ENCODE measurements around the gene TRERF1.

Gene TRERF1

GRCh38 chr6:42293386-42293977, 158.2 kb downstream of the TRERF1 start:
- TF ChIP-seq EZH2phosphoT487 (IDR thresholded peaks at IDR 0.05; ENCODE audit: low read length): no peak
- no peak for TF ChIP-seq EZH2 (optimal IDR thresholded peaks at IDR 0.05; ENCODE audit: low read depth, low read length)
- no peak for TF ChIP-seq CTCF (IDR thresholded peaks at IDR 0.05; ENCODE audit: low read length)

GRCh38 chr6:42292004-42292740, 159.6 kb downstream of the TRERF1 start:
- H3K79me2 ChIP-seq (ENCODE audit: low read length): no peaks in the 10 kb centered on the region
- no peak overlapping the region for H3K4me2 ChIP-seq (ENCODE audit: low read depth, low read length)
- no peaks in the 10 kb centered on the region for H3K27me3 ChIP-seq (replicated peaks; ENCODE audit: insufficient read depth, low read length)
- no peaks in the 10 kb centered on the region for H4K20me1 ChIP-seq (ENCODE audit: insufficient read depth, low read length)
- H3K9ac ChIP-seq (ENCODE audit: low read length): no peak overlapping the region
- H3K9me2 ChIP-seq (replicated peaks; ENCODE audit: insufficient read depth, low read length): no peaks in the 10 kb centered on the region
- TF ChIP-seq EZH2 (optimal IDR thresholded peaks at IDR 0.05; ENCODE audit: low read depth, low read length) (no peak), EZH2phosphoT487 (IDR thresholded peaks at IDR 0.05; ENCODE audit: low read length) (no peak), CTCF (IDR thresholded peaks at IDR 0.05; ENCODE audit: low read length) (no peak)
- no peak overlapping the region for H3K27ac ChIP-seq (ENCODE audit: low read length)
- no peaks in the 10 kb centered on the region for H3K4me1 ChIP-seq (ENCODE audit: low read length)
- no peaks in the 10 kb centered on the region for H3F3A ChIP-seq (ENCODE audit: insufficient read depth, low read length)
- H3K36me3 ChIP-seq (replicated peaks; ENCODE audit: insufficient read depth, low read length): no peaks in the 10 kb centered on the region
- no peaks in the 10 kb centered on the region for H3K9me3 ChIP-seq (replicated peaks; ENCODE audit: insufficient read depth, low read length)
- no peak overlapping the region for H2AFZ ChIP-seq (ENCODE audit: low read length)
- no peak for DNase-seq
- H3K4me3 ChIP-seq (ENCODE audit: low read length): no peak overlapping the region

More at GRCh38 chr6:42293386-42293977, 158.2 kb downstream of the TRERF1 start:
- Histone ChIP-seq H4K20me1 (ENCODE audit: insufficient read depth, low read length) (no peaks in the 10 kb centered on the region), H3K79me2 (ENCODE audit: low read length) (no peaks in the 10 kb centered on the region), H3K4me3 (ENCODE audit: low read length) (no peak overlapping the region), H3K27ac (ENCODE audit: low read length) (no peak overlapping the region), H2AFZ (ENCODE audit: low read length) (no peak overlapping the region), H3K4me2 (ENCODE audit: low read depth, low read length) (no peak overlapping the region), H3K4me1 (ENCODE audit: low read length) (no peaks in the 10 kb centered on the region), H3K9me2 (replicated peaks; ENCODE audit: insufficient read depth, low read length) (no peaks in the 10 kb centered on the region), H3K27me3 (replicated peaks; ENCODE audit: insufficient read depth, low read length) (no peaks in the 10 kb centered on the region), H3K9me3 (replicated peaks; ENCODE audit: insufficient read depth, low read length) (no peaks in the 10 kb centered on the region), H3K9ac (ENCODE audit: low read length) (no peak overlapping the region), H3F3A (ENCODE audit: insufficient read depth, low read length) (no peaks in the 10 kb centered on the region), H3K36me3 (replicated peaks; ENCODE audit: insufficient read depth, low read length) (no peaks in the 10 kb centered on the region)
- no peak for DNase-seq

- no peaks in the 10 kb centered on the region for H3K9me3 ChIP-seq (replicated peaks; ENCODE audit: insufficient read depth, low read length)
- H3K9me2 ChIP-seq (replicated peaks; ENCODE audit: insufficient read depth, low read length): no peaks in the 10 kb centered on the region
- no peaks in the 10 kb centered on the region for H4K20me1 ChIP-seq (ENCODE audit: insufficient read depth, low read length)
- H3K4me1 ChIP-seq (ENCODE audit: low read length): no peaks in the 10 kb centered on the region
- H3K79me2 ChIP-seq (ENCODE audit: low read length): no peaks in the 10 kb centered on the region
- no peak overlapping the region for H3K4me3 ChIP-seq (ENCODE audit: low read length)
- TF ChIP-seq EZH2phosphoT487 (IDR thresholded peaks at IDR 0.05; ENCODE audit: low read length) (no peak), EZH2 (optimal IDR thresholded peaks at IDR 0.05; ENCODE audit: low read depth, low read length) (no peak), CTCF (IDR thresholded peaks at IDR 0.05; ENCODE audit: low read length) (no peak)
- H3K36me3 ChIP-seq (replicated peaks; ENCODE audit: insufficient read depth, low read length): no peaks in the 10 kb centered on the region
- no peaks in the 10 kb centered on the region for H3K27me3 ChIP-seq (replicated peaks; ENCODE audit: insufficient read depth, low read length)
- DNase-seq: no peak
- no peak overlapping the region for H2AFZ ChIP-seq (ENCODE audit: low read length)
- H3K27ac ChIP-seq (ENCODE audit: low read length): no peak overlapping the region
- no peak overlapping the region for H3K4me2 ChIP-seq (ENCODE audit: low read depth, low read length)
- H3K9ac ChIP-seq (ENCODE audit: low read length): no peak overlapping the region
- no peaks in the 10 kb centered on the region for H3F3A ChIP-seq (ENCODE audit: insufficient read depth, low read length)
Observed at GRCh38 chr6:42287756-42288155, 164.0 kb downstream of the TRERF1 start.

Data from MM.1S (cell line).